Parathyroid adenoma (tissue), 2 donors: ENCODE results near the gene ZNF469.

ENCODE experiments used
- H2AFZ ChIP-seq: fragments of 300-600 bp; sonication (generic); one replicate; pipeline ENCODE4 v1.7.0; 2017; ENCODE audit warnings: antibody characterized with exemption, mild to moderate bottlenecking
- H3K27ac ChIP-seq: fragments of 300-600 bp; sonication (generic); one replicate; pipeline ENCODE4 v1.7.0; 2017
- H3K27me3 ChIP-seq: fragments of 300-600 bp; sonication (generic); one replicate; pipeline ENCODE4 v1.7.0; 2017; ENCODE audit warnings: low read length; ENCODE audit not compliant: control insufficient read depth, insufficient read depth
- H3K36me3 ChIP-seq: fragments of 300-600 bp; sonication (generic); one replicate; pipeline ENCODE4 v1.7.0; 2017; ENCODE audit warnings: low read length; ENCODE audit not compliant: control insufficient read depth, insufficient read depth
- H3K4me1 ChIP-seq: fragments of 300-600 bp; sonication (generic); one replicate; pipeline ENCODE4 v1.7.0; 2017; ENCODE audit warnings: control low read depth
- H3K4me2 ChIP-seq: fragments of 300-600 bp; sonication (generic); one replicate; pipeline ENCODE4 v1.7.0; 2017; ENCODE audit warnings: low read length
- H3K4me3 ChIP-seq: fragments of 300-600 bp; sonication (generic); one replicate; pipeline ENCODE4 v1.7.0; 2017; ENCODE audit warnings: low read depth, low read length
- H3K79me2 ChIP-seq: fragments of 300-600 bp; sonication (generic); one replicate; pipeline ENCODE4 v1.7.0; 2017; ENCODE audit warnings: control low read depth
- H3K9ac ChIP-seq: fragments of 300-600 bp; sonication (generic); one replicate; pipeline ENCODE4 v1.7.0; 2017; ENCODE audit warnings: mild to moderate bottlenecking
- H3K9me3 ChIP-seq: fragments of 300-600 bp; sonication (generic); one replicate; pipeline ENCODE4 v1.7.0; 2017; ENCODE audit warnings: low read length; ENCODE audit not compliant: control insufficient read depth
- CTCF ChIP-seq: fragments of 300-600 bp; sonication (generic); IDR thresholded peaks from one replicate; pipeline ENCODE4 v1.7.0; 2017; ENCODE audit warnings: antibody characterized with exemption, mild to moderate bottlenecking
- donor health status: primary hyperparathyroidism.

ZNF469 gene

GRCh38 chr16:88415713-88416323 is 33.1 kb downstream of the ZNF469 start:
- no peak overlapping the region for H3K27ac ChIP-seq
- H3K9ac ChIP-seq = no peak overlapping the region
- no peaks in the 10 kb centered on the region for H3K27me3 ChIP-seq
- H2AFZ ChIP-seq = no peak overlapping the region
- H3K9me3 ChIP-seq = no peaks in the 10 kb centered on the region
- no peaks in the 10 kb centered on the region for H3K4me1 ChIP-seq
- H3K79me2 ChIP-seq = no peaks in the 10 kb centered on the region
- no peak overlapping the region for H3K4me3 ChIP-seq
- no peaks in the 10 kb centered on the region for H3K36me3 ChIP-seq
- TF ChIP-seq CTCF = no peak
- no peak overlapping the region for H3K4me2 ChIP-seq

GRCh38 chr16:88416686-88417085 is 33.9 kb downstream of the ZNF469 start:
- no peaks in the 10 kb centered on the region for H3K36me3 ChIP-seq
- no peaks in the 10 kb centered on the region for H3K27me3 ChIP-seq
- no peak for TF ChIP-seq CTCF
- H3K4me1 ChIP-seq = no peaks in the 10 kb centered on the region
- H3K27ac ChIP-seq = no peak overlapping the region
- no peak overlapping the region for H3K4me3 ChIP-seq
- no peak overlapping the region for H3K9ac ChIP-seq
- H2AFZ ChIP-seq = no peak overlapping the region
- no peak overlapping the region for H3K4me2 ChIP-seq
- no peaks in the 10 kb centered on the region for H3K79me2 ChIP-seq
- H3K9me3 ChIP-seq = no peaks in the 10 kb centered on the region

- no peaks in the 10 kb centered on the region for H3K27me3 ChIP-seq
- TF ChIP-seq CTCF = no peak
- no peak overlapping the region for H3K27ac ChIP-seq
- H3K79me2 ChIP-seq = no peaks in the 10 kb centered on the region
- no peak overlapping the region for H3K4me3 ChIP-seq
- H3K9ac ChIP-seq = no peak overlapping the region
- H2AFZ ChIP-seq = no peak overlapping the region
- H3K36me3 ChIP-seq = no peaks in the 10 kb centered on the region
- no peaks in the 10 kb centered on the region for H3K4me1 ChIP-seq
- H3K4me2 ChIP-seq = no peak overlapping the region
- no peaks in the 10 kb centered on the region for H3K9me3 ChIP-seq
These were observed 35.1 kb downstream of the ZNF469 start for GRCh38 chr16:88417684-88418476.

- no peaks in the 10 kb centered on the region for H3K27me3 ChIP-seq
- H3K4me3 ChIP-seq = no peak overlapping the region
- no peaks in the 10 kb centered on the region for H3K9me3 ChIP-seq
- H3K4me1 ChIP-seq = no peaks in the 10 kb centered on the region
- TF ChIP-seq CTCF = no peak
- no peak overlapping the region for H3K9ac ChIP-seq
- no peak overlapping the region for H3K4me2 ChIP-seq
- H3K79me2 ChIP-seq = no peaks in the 10 kb centered on the region
- no peaks in the 10 kb centered on the region for H3K36me3 ChIP-seq
- no peak overlapping the region for H3K27ac ChIP-seq
- no peak overlapping the region for H2AFZ ChIP-seq
These were observed 36.1 kb downstream of the ZNF469 start for GRCh38 chr16:88418869-88419268.

GRCh38 chr16:88419790-88420189 is 37.0 kb downstream of the ZNF469 start:
- no peak overlapping the region for H3K4me2 ChIP-seq
- no peaks in the 10 kb centered on the region for H3K4me1 ChIP-seq
- no peaks in the 10 kb centered on the region for H3K79me2 ChIP-seq
- no peak overlapping the region for H2AFZ ChIP-seq
- H3K36me3 ChIP-seq = no peaks in the 10 kb centered on the region
- no peak for TF ChIP-seq CTCF
- H3K9me3 ChIP-seq = no peaks in the 10 kb centered on the region
- H3K4me3 ChIP-seq = no peak overlapping the region
- no peaks in the 10 kb centered on the region for H3K27me3 ChIP-seq
- no peak overlapping the region for H3K27ac ChIP-seq
- no peak overlapping the region for H3K9ac ChIP-seq
